OCI-LY3 (cell line): Measurements from ENCODE around the gene CERS6.

Experiments
- CTCF ChIP-seq: fragments of 200-600, 300-600 bp; sonication (generic); IDR thresholded peaks from 2 replicates; pipeline ENCODE4 v1.5.1; 2014; ENCODE audit warnings: antibody characterized with exemption, low read length, low read depth
- EZH2phosphoT487 ChIP-seq: fragments of 200-600 bp; shearing (Covaris generic); IDR thresholded peaks from 2 replicates; pipeline ENCODE4 v1.6.1; 2018; ENCODE audit warnings: antibody characterized with exemption, mixed run types, low read depth

GRCh38 chr2:168450732-168451131 lies 5.3 kb upstream of the CERS6 start:
- TF ChIP-seq CTCF (no peak), EZH2phosphoT487 (no peak)
